Pancreas (tissue), 10 donors: ENCODE data around the gene SCAMP4. TPM values are rescaled to one million over a fixed set of nuclear protein-coding genes. Genes with fewer than 3 reads are reported as not detected.
A peak's percentile ranks its signal among the peaks of the same experiment; 100 is the strongest.

ENCODE experiments used
- ATAC-seq, 4 donors: fragments of 200-7000 bp; cut with Tn5 transposase; one replicate each; pipeline versions ENCODE4 v1.8.0 to v1.9.1; 2020; ENCODE audit warnings: mild to moderate bottlenecking in 4 of 4, moderate library complexity in 4 of 4
- DNase-seq, 6 donors: peaks; one replicate each; pipeline ENCODE4 v3.0.0-alpha.2; 2020
- FAIRE-seq: peaks from 2 replicates; lab custom pipeline; 2012; peaks lifted over from hg19 to GRCh38; lab: Jason Lieb, UNC
- H3K27ac ChIP-seq, 4 donors: fragments of 200-600 bp; sonication (generic); 1 replicate in 3 of 4; 2 replicates in 1 of 4; pipeline versions ENCODE4 v1.5.0 to v1.8.0; 2020
- H3K27me3 ChIP-seq, 4 donors: fragments of 200-600 bp; one replicate each; pipeline ENCODE4 v1.8.0; 2021
- H3K36me3 ChIP-seq, 3 donors: fragments of 200-600 bp; sonication (generic) in 1 of 3; one replicate each; pipeline versions ENCODE4 v1.5.0 to v1.8.0; 2020 to 2021
- H3K4me1 ChIP-seq, 3 donors: fragments of 200-600 bp; one replicate each; pipeline ENCODE4 v1.8.0; 2021
- H3K4me3 ChIP-seq, 4 donors: fragments of 200-600 bp; sonication (generic) in 2 of 4; one replicate each; pipeline versions ENCODE4 v1.5.0 to v1.8.0; 2020 to 2021
- H3K9me3 ChIP-seq, 4 donors: fragments of 200-600 bp; one replicate each; pipeline ENCODE4 v1.8.0; 2021
- WGBS, 2 donors: extraction: QIAGEN DNeasy Blood & Tissue Kit; methylation state at CpG; one replicate each; pipeline ENCODE4 v1.1.7; 2013; 5-methylcytosine and 5-hydroxymethylcytosine counted together
- intact Hi-C, 3 donors: fragments of 100-400 bp; cut with DNase I; formaldehyde crosslinking; loops; one replicate each; pipeline versions ENCODE4 v1.11.1 to v1.14.2; 2022
- polyA plus RNA-seq, 2 donors: library from polyadenylated mRNA; stranded (reverse); fragments of 200-250 nt; gene quantifications; one replicate each; pipeline ENCODE4 v1.2.3, GENCODE V29; 2013
- total RNA-seq, 6 donors: library from RNA; stranded (reverse); fragmentation: NEBNext Ultra II Directional in 4 of 6; extraction: Animal tissue kit (Norgen Biotek cat#: 25700) in 4 of 6; gene quantifications; one replicate each; pipeline versions ENCODE4 v1.2.1 to v1.2.4, GENCODE V29; 2021 to 2023
- TF ChIP-seq, protein P1 (sequence below), 4 donors: fragments of 200-600 bp; sonication (generic) in 3 of 4; IDR thresholded peaks; one replicate each; pipeline versions ENCODE4 v1.5.0 to v1.8.0; 2021; ENCODE audit warnings: antibody characterized with exemption in 4 of 4
- donor health status: healthy with polysubstance abuse.
- donor health status: DM: no; HTN: no; CAD: no; lungs with moderate emphysema.
- donor health status: DM: no; HTN: no; CAD: no.
- donor health status: control.
- donor health status: control.
- donor health status: Bipolar disorder and iron deficiency.
- donor health status: DM: yes; HTN: yes; CAD: no.
- donor health status: DM: no; HTN: no; CAD: no.
- donor health status: DM: no; HTN: no; CAD: no.
- donor health status: DM: yes; HTN: yes; CAD: no.

SCAMP4 gene
- total and polyA plus RNA-seq, 8 donors, result 23.0 to 52.2 (median 31.4) TPM

GRCh38 chr19:1936430-1936829, 31.2 kb downstream of the SCAMP4 start:
- ATAC-seq, result no peak
- H3K27me3 ChIP-seq, result no peaks in the 10 kb centered on the region
- H3K4me3 ChIP-seq, result no peak overlapping the region
- H3K4me1 ChIP-seq, result peaks cover 0 to 5% (median 0%) of the 10 kb centered on the region in 3 donors
- no peaks in the 10 kb centered on the region for H3K9me3 ChIP-seq
- TF ChIP-seq, protein P1, sequence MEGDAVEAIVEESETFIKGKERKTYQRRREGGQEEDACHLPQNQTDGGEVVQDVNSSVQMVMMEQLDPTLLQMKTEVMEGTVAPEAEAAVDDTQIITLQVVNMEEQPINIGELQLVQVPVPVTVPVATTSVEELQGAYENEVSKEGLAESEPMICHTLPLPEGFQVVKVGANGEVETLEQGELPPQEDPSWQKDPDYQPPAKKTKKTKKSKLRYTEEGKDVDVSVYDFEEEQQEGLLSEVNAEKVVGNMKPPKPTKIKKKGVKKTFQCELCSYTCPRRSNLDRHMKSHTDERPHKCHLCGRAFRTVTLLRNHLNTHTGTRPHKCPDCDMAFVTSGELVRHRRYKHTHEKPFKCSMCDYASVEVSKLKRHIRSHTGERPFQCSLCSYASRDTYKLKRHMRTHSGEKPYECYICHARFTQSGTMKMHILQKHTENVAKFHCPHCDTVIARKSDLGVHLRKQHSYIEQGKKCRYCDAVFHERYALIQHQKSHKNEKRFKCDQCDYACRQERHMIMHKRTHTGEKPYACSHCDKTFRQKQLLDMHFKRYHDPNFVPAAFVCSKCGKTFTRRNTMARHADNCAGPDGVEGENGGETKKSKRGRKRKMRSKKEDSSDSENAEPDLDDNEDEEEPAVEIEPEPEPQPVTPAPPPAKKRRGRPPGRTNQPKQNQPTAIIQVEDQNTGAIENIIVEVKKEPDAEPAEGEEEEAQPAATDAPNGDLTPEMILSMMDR (IDR thresholded peaks at IDR 0.05), result no peak
- 87 to 96% methylated on average over 3 of the region's 3 CpGs for WGBS, 2 donors
- H3K27ac ChIP-seq, result no peak overlapping the region
- intact Hi-C loops, result loop anchor here in 1 of 3 donors (10.0 kb wide), 1 partner anchor 128 kb away; no protein-coding TSS in a partner anchor
- FAIRE-seq, result no peak
- H3K36me3 ChIP-seq, result no peaks in the 10 kb centered on the region
- DNase-seq, result no peak

GRCh38 chr19:1936916-1937610, 31.9 kb downstream of the SCAMP4 start:
- WGBS, 2 donors, result 86 to 88% methylated on average over 24 of the region's 24 CpGs
- FAIRE-seq (no peak), ATAC-seq (no peak), DNase-seq (no peak)
- Histone ChIP-seq H3K4me3 (no peak overlapping the region), H3K27ac (no peak overlapping the region), H3K36me3 (no peaks in the 10 kb centered on the region), H3K4me1 (peaks cover 0 to 5% (median 0%) of the 10 kb centered on the region in 3 donors), H3K27me3 (no peaks in the 10 kb centered on the region), H3K9me3 (no peaks in the 10 kb centered on the region)
- intact Hi-C loops, result loop anchor here in 1 of 3 donors (10.0 kb wide), 1 partner anchor 128 kb away; no protein-coding TSS in a partner anchor
- TF ChIP-seq, protein P1 (IDR thresholded peaks at IDR 0.05), result no peak

DNA sequence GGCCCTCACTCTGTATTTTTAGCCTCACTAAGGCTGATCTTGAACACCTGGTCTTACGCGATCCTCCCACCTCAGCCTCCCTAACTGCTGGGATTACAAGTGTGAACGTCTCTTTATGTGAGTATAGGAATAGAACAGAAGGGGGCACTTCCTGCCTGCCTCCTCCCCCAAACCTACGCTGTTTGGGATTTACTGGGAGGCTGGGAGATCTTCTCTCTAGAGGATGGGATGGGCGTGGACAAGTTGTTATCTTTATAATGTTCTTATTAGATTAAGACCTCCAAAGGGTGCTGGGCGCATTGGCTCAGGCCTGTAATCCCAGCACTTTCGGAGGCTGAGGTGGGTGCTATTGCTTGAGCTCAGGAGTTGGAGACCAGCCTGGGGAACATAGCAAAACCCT, 32.9 kb downstream of the SCAMP4 start:
- intact Hi-C loops, result loop anchor here in 1 of 3 donors (10.0 kb wide), 1 partner anchor 127 kb away; no protein-coding TSS in a partner anchor
- no peaks in the 10 kb centered on the region for H3K36me3 ChIP-seq
- H3K4me3 ChIP-seq, result no peak overlapping the region
- peaks cover 0 to 10% (median 5%) of the 10 kb centered on the region in 3 donors for H3K4me1 ChIP-seq
- FAIRE-seq, result no peak
- 74 to 85% methylated on average over 7 of the region's 7 CpGs for WGBS, 2 donors
- no peaks in the 10 kb centered on the region for H3K9me3 ChIP-seq
- ATAC-seq, result no peak
- H3K27me3 ChIP-seq, result no peaks in the 10 kb centered on the region
- no peak overlapping the region for H3K27ac ChIP-seq
- TF ChIP-seq, protein P1 (IDR thresholded peaks at IDR 0.05), result no peak
- DNase-seq, result no peak

DNA sequence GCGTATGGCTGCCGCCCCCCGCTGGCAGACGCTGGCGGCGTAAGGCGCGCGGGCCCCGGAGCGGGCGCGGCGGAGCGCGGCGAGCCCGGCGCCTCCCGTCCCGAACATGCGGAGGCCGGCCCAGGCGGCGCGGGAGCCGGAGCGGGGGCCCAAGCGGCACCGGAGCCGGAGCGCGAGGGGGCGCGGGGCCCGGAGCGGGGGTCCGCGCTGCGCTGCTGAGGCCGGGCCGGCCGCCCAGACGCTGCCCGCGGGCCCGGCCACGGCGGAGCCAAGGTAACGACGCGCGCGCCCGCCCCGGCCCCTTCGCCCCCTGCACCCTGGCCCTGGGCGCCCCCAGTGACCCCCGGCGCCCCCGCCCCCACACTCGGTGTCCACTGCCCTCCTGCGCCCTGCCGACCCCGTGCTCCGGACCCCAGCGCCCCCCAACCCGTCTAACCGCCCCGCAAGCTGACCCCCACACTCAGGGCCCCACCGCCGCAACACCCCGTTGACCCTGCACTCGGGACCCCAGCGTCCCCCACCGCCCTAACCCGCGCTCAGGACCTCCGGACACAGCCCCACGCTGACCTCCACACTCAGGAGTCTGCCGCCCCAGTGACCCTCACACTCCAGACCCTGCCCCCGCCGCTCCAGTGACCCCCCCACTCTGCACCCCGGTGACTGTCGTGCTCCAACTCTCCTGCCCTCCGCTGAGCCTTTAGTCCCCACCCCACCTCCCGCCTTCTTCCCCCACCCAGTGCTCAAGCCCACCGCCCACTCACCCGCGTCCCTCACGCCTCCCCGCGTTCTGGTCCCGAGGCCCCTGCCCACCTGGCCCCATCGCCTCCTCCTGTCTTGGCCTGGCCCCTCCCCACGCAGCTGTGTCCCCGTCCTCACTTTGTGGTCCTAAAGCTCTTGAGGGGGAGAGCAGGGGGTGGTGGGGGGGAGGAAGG, 36.2 kb downstream of the SCAMP4 start, which contains the start of gene CSNK1G2:
CSNK1G2 (plus strand) TSS at position 27 of the 932 bp plus-strand sequence. CDS start 28,601 bp downstream, outside the sequence.
- H3K4me3 ChIP-seq, result peak within 1 kb of the TSS; percentile 67 to 94 (median 82)
- no peaks in the 10 kb centered on the region for H3K36me3 ChIP-seq
- ATAC-seq (peak; percentile 1 to 9 (median 4)), FAIRE-seq (no peak), DNase-seq (peak in 5 of 6 donors; percentile 33 to 83 (median 46))
- intact Hi-C loops, result no loop called here
- H3K27me3 ChIP-seq, result no peaks in the 10 kb centered on the region
- 1% methylated on average over 22 to 97 of the region's 97 CpGs for WGBS, 2 donors
- no peaks in the 10 kb centered on the region for H3K9me3 ChIP-seq
- H3K4me1 ChIP-seq, result peaks cover 0 to 10% (median 8%) of the 10 kb centered on the region in 3 donors
- peak within 1 kb of the TSS; percentile 91 to 95 (median 94) for H3K27ac ChIP-seq
- TF ChIP-seq, protein P1 (IDR thresholded peaks at IDR 0.05), result no peak
